HG03066 (cell line): ENCODE data around the gene DCLRE1B.
A peak's percentile ranks its signal among the peaks of the same experiment; 100 is the strongest.

ENCODE experiments used
- ATAC-seq: cut with Tn5 transposase; IDR thresholded peaks from one replicate; pipeline ENCODE4 v1.9.1; 2021; ENCODE audit warnings: low read depth; ENCODE audit not compliant: unreplicated experiment

DCLRE1B gene

GRCh38 chr1:113904674-113905434 is at the start of gene DCLRE1B, which contains the start of gene AP4B1:
Gene DCLRE1B (plus strand): TSS chr1:113905326. CDS start chr1:113905587, 261 bp downstream.
Gene AP4B1 (minus strand): TSS chr1:113904799. CDS start chr1:113904717, 82 bp downstream.
- peak; percentile 88 for ATAC-seq

- no peak for ATAC-seq
These were observed 49.3 kb upstream of the DCLRE1B start for GRCh38 chr1:113855630-113856400.

GRCh38 chr1:113856401-113856790 is 48.7 kb upstream of the DCLRE1B start:
- no peak for ATAC-seq

GRCh38 chr1:113857776-113858175 is 47.4 kb upstream of the DCLRE1B start:
- ATAC-seq = no peak

GRCh38 chr1:113858418-113858817 is 46.7 kb upstream of the DCLRE1B start:
- ATAC-seq = no peak

GRCh38 chr1:113858982-113859381 is 46.1 kb upstream of the DCLRE1B start:
- no peak for ATAC-seq

- ATAC-seq = peak; percentile 89
These were observed 45.5 kb upstream of the DCLRE1B start for GRCh38 chr1:113859478-113860175.

- no peak for ATAC-seq
These were observed 44.2 kb upstream of the DCLRE1B start for GRCh38 chr1:113860891-113861290.

- no peak for ATAC-seq
These were observed 43.5 kb upstream of the DCLRE1B start for GRCh38 chr1:113861641-113862040.

- no peak for ATAC-seq
These were observed 36.6 kb upstream of the DCLRE1B start for GRCh38 chr1:113868387-113869083.

- ATAC-seq = no peak
These were observed 34.3 kb upstream of the DCLRE1B start for GRCh38 chr1:113870778-113871177.

- peak; percentile 88 for ATAC-seq
These were observed 33.5 kb upstream of the DCLRE1B start, which contains the start of gene PTPN22 for GRCh38 chr1:113871597-113872113. Gene PTPN22 (minus strand): TSS chr1:113871712.

- no peak for ATAC-seq
These were observed 32.7 kb upstream of the DCLRE1B start for GRCh38 chr1:113872219-113872935.

GRCh38 chr1:113874012-113874879 is 30.9 kb upstream of the DCLRE1B start:
- ATAC-seq = peak; percentile 34

- no peak for ATAC-seq
These were observed 29.4 kb upstream of the DCLRE1B start for GRCh38 chr1:113875714-113876113.

- ATAC-seq = no peak
These were observed 28.9 kb upstream of the DCLRE1B start for GRCh38 chr1:113876176-113876575.

- ATAC-seq = no peak
These were observed 25.4 kb upstream of the DCLRE1B start for GRCh38 chr1:113879739-113880038.

- no peak for ATAC-seq
These were observed 23.5 kb upstream of the DCLRE1B start for GRCh38 chr1:113881661-113882060.
